Activated T-cell treated with anti-CD3 and anti-CD28 coated beads, Interleukin-2, amount 50 U/mL, for 24 hours (primary cell): Measurements from ENCODE around the gene PTPRN.
"Not testable (repeated sequence)": the region's sequence is repeated elsewhere in the genome, so short reads cannot be mapped to it uniquely, and the experiment has no call there.

ENCODE experiments used
- DNase-seq: peaks from one replicate; pipeline ENCODE4 v3.0.0-alpha.2; 2020
- H3K27ac Mint-ChIP-seq: 2 replicates; pipeline ENCODE4 v1.8.0; 2020; ENCODE audit warnings: mild to moderate bottlenecking, mixed read lengths
- H3K27me3 Mint-ChIP-seq: 2 replicates; pipeline ENCODE4 v1.8.0; 2020; ENCODE audit warnings: mixed read lengths
- H3K36me3 Mint-ChIP-seq: 2 replicates; pipeline ENCODE4 v1.8.0; 2020; ENCODE audit warnings: low read depth, mixed read lengths
- H3K4me1 Mint-ChIP-seq: 2 replicates; pipeline ENCODE4 v1.8.0; 2020; ENCODE audit warnings: low read depth, mixed read lengths
- H3K4me3 Mint-ChIP-seq: 2 replicates; pipeline ENCODE4 v1.8.0; 2020; ENCODE audit warnings: mild to moderate bottlenecking, moderate library complexity, mixed read lengths
- H3K9me3 Mint-ChIP-seq: 2 replicates; pipeline ENCODE4 v1.8.0; 2020; ENCODE audit warnings: mixed read lengths

The PTPRN gene

GRCh38 chr2:219272995-219273394, 36.2 kb downstream of the PTPRN start:
- Mint-ChIP-seq H3K27ac (no peak overlapping the region), H3K9me3 (no peaks in the 10 kb centered on the region), H3K4me1 (peaks cover 11% of the 10 kb centered on the region), H3K4me3 (no peak overlapping the region), H3K36me3 (no peaks in the 10 kb centered on the region), H3K27me3 (no peaks in the 10 kb centered on the region)
- DNase-seq = no peak

DNA sequence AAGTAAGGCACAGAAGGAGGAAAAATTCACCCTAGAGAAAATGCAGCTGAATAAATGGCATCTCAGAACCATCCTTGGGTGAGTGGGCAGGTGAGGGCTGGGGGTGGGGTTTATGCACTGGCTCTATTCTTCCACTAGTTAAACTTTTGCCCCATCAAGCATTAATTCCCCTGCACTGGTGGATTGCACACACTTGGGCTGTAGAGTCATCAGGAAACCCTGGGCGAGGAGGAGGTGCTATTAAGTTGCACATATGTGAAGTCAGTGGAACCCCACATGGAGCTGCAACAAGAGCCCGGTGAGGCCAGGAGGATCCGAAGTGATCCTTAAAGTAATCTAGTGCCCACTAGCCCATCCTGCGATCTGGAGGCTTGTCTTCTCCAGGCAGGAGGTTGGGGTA, 36.8 kb downstream of the PTPRN start:
- Mint-ChIP-seq H3K36me3 (no peaks in the 10 kb centered on the region), H3K9me3 (no peaks in the 10 kb centered on the region), H3K4me3 (no peak overlapping the region), H3K4me1 (peaks cover 4% of the 10 kb centered on the region), H3K27ac (no peak overlapping the region), H3K27me3 (no peaks in the 10 kb centered on the region)
- no peak for DNase-seq

DNA sequence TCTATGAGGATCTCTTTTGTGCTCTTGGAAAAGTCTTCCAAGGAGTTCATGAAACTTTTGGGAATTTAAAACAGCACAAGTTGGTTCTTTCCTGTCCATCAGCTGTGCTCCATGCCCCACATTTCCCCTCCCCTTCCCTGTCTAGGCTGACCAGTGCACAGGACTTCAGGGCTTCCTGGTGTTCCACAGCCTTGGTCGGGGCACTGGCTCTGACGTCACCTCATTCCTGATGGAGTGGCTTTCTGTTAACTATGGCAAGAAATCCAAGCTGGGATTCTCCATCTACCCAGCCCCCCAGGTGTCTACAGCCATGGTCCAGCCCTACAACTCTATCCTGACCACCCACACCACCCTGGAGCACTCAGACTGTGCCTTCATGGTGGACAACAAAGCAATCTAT, 38.2 kb downstream of the PTPRN start:
- H3K36me3 Mint-ChIP-seq = no peaks in the 10 kb centered on the region
- H3K4me3 Mint-ChIP-seq = no peak overlapping the region
- no peaks in the 10 kb centered on the region for H3K27me3 Mint-ChIP-seq
- no peak overlapping the region for H3K27ac Mint-ChIP-seq
- H3K9me3 Mint-ChIP-seq = no peaks in the 10 kb centered on the region
- no peak for DNase-seq
- H3K4me1 Mint-ChIP-seq = no peaks in the 10 kb centered on the region

DNA sequence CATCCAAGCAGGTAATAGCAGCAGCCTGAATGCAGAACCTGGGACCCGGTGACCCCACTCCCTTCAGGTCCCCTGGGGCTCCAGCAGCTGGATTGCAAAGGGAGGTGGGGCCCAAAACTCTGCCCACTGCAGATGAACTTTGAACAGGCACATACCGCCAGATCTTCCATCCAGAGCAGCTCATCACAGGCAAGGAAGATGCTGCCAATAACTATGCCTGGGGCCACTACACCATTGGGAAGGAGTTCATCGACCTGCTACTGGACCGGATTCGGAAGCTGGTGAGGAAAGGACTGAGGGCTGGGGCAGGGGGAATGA, 39.2 kb downstream of the PTPRN start:
- Mint-ChIP-seq H3K36me3 (no peaks in the 10 kb centered on the region), H3K27me3 (no peaks in the 10 kb centered on the region), H3K4me1 (no peaks in the 10 kb centered on the region), H3K27ac (no peak overlapping the region), H3K9me3 (no peaks in the 10 kb centered on the region), H3K4me3 (no peak overlapping the region)
- DNase-seq = no peak

GRCh38 chr2:219269362-219270054, 39.7 kb downstream of the PTPRN start:
- Mint-ChIP-seq H3K27ac (no peak overlapping the region), H3K4me3 (no peak overlapping the region), H3K27me3 (no peaks in the 10 kb centered on the region), H3K36me3 (no peaks in the 10 kb centered on the region), H3K4me1 (no peaks in the 10 kb centered on the region), H3K9me3 (no peaks in the 10 kb centered on the region)
- DNase-seq = no peak

- Mint-ChIP-seq H3K27me3 (no peaks in the 10 kb centered on the region), H3K27ac (no peak overlapping the region), H3K36me3 (no peaks in the 10 kb centered on the region), H3K9me3 (no peaks in the 10 kb centered on the region), H3K4me1 (no peaks in the 10 kb centered on the region), H3K4me3 (no peak overlapping the region)
- no peak for DNase-seq
These were observed 40.9 kb downstream of the PTPRN start for GRCh38 chr2:219268294-219268693.

- Mint-ChIP-seq H3K27me3 (no peaks in the 10 kb centered on the region), H3K27ac (no peak overlapping the region), H3K9me3 (no peaks in the 10 kb centered on the region), H3K4me3 (no peak overlapping the region), H3K36me3 (no peaks in the 10 kb centered on the region), H3K4me1 (no peaks in the 10 kb centered on the region)
- no peak for DNase-seq
These were observed 42.3 kb downstream of the PTPRN start for GRCh38 chr2:219266886-219267285.

GRCh38 chr2:219266232-219266631, 43.0 kb downstream of the PTPRN start:
- no peaks in the 10 kb centered on the region for H3K4me1 Mint-ChIP-seq
- H3K36me3 Mint-ChIP-seq = no peaks in the 10 kb centered on the region
- no peaks in the 10 kb centered on the region for H3K27me3 Mint-ChIP-seq
- DNase-seq = no peak
- no peak overlapping the region for H3K4me3 Mint-ChIP-seq
- no peak overlapping the region for H3K27ac Mint-ChIP-seq
- H3K9me3 Mint-ChIP-seq = no peaks in the 10 kb centered on the region

DNA sequence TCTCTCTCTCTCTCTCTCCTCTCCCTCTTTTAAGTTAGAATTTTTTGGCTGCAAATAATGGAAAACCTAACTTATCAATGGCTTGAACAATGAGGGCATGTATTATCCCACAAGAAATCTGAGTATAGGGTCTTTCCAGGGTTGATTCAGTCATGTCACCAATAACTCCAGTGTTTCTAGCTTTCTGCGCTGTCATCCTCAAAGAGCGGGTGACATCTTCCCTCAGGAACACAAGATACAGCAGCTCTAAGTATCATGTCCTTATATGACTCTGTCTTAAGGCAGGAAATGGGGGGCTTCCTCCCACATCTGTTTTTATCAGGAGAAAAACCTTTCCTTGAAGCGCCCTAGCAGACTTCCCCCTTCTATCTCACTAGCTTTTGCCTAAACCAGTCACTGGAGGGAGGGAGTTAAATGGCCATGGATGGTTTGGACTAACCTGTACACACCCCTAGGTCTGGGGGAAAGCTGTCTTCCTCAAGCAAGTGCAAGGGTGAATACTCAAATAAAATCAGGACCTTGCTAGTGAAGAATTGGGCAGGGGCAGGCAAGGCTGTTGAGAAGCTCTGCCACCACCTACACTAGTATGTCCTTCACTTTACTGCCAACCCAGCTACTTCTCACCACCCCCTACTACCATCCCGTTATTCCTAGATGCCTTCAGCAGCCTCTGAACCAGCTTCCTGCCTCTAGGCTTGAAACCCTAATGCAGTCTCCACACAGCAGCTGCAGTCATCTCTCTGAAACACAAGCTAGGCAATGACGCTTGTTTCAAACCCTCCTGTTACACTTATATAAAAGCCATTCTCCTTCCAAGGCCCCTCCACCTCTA, 48.0 kb downstream of the PTPRN start:
- Mint-ChIP-seq H3K36me3 (no peaks in the 10 kb centered on the region), H3K27ac (no peak overlapping the region), H3K4me1 (peaks cover 2% of the 10 kb centered on the region), H3K4me3 (no peak overlapping the region), H3K27me3 (no peaks in the 10 kb centered on the region), H3K9me3 (no peaks in the 10 kb centered on the region)
- DNase-seq = no peak

DNA sequence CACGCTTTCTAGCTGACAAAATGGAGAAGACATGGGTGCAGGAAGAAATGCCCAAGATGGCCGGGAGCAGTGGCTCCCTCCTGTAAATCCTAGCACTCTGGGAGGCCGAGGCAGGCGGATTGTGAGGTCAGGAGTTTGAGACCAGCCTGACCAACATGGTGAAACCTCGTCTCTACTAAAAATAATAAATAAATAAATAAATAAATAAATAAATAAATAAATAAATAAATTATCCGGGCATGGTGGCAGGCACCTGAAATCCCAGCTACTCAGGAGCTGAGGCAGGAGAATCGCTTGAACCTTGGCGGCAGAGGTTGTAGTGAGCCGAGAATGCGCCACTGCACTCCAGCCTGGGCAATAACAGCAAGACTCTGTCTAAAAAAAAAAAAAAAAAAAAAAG, 50.3 kb downstream of the PTPRN start:
- peaks cover 20% of the 10 kb centered on the region for H3K4me1 Mint-ChIP-seq
- not testable (repeated sequence) for H3K9me3 Mint-ChIP-seq, H3K27me3 Mint-ChIP-seq, H3K36me3 Mint-ChIP-seq, H3K4me3 Mint-ChIP-seq, H3K27ac Mint-ChIP-seq, DNase-seq

DNA sequence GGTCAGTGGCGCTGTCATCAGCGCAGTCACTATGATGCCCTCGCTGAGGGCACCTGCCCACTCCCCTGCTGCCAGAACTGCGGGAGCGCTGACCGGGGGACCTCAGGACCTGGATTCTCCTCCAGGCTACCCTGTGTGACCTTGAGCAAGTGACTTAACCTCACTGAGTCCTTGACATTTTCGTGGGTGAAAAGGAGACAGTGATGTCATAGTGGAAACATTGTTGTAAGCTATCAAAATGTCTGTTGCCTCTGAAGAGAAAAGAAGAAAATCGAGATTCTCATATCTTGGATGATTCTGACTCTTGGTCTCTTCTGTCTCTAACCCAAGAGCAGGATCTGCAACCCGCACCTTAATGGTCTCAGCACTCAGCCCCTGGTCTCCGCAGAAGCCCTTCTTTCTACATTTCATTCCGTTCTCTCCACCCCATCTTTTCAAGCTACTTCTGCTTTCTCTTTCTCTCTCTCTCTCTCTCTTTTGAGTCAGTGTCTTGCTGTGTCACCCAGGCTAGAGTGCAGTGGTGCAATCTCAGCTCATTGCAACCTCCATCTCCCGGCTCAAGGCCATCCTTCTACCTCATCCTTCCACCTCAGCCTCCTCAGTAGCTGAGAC, 54.5 kb downstream of the PTPRN start:
- peak; percentile 78 for DNase-seq
- peaks cover 52% of the 10 kb centered on the region for H3K4me1 Mint-ChIP-seq
- H3K27ac Mint-ChIP-seq = peak overlapping the region; percentile 99
- H3K4me3 Mint-ChIP-seq = peak overlapping the region; percentile 95
- H3K36me3 Mint-ChIP-seq = peaks cover 40% of the 10 kb centered on the region
- no peaks in the 10 kb centered on the region for H3K9me3 Mint-ChIP-seq
- no peaks in the 10 kb centered on the region for H3K27me3 Mint-ChIP-seq

DNA sequence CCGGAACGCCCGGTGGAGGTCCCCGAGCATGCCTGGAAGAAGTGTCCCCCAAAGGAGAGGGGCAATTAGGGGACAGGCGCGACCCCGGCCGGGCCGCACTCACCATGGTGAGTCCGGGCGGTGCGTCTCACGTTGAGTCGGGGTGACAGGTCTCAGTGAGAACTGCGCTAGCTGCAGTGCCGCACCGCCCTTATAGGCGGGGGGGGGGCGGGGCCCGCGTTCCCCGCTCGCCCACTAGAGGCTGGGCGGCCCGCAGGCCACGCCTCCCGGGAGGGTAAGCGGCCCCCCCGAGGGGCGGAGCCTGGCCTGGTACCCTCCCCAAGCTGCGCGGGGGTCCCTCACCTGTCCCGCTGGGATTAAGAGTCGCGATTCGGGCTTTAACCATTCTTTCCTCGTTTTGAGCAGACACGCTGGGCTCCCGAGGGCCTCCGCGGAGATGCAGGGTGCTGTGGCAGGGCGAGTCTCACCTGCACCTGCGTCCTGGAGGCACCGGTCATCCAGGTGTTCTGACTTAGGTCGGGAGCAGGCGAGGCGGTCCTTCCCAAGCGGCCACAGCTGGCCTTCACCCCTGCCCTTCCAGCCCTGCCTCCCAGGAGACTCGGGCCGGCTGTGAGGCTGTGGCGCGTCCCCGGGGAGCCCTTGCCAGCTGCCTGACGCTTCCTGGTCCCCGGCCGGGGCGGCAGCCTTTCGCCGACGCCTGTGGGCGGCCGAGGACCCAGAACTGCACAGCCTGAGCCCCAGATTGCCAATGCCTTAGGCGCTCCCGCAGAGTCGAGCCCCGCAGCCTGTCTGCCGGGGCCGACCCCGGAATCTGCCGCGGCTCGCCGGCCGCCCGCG, 55.2 kb downstream of the PTPRN start, which contains the start of gene TUBA4A:
TSS of gene TUBA4A (minus strand) at position 166 of the 837 bp plus-strand sequence. CDS start at position 106, 60 bp downstream.
- no peaks in the 10 kb centered on the region for H3K27me3 Mint-ChIP-seq
- H3K4me1 Mint-ChIP-seq = peaks cover 59% of the 10 kb centered on the region
- peak within 1 kb of the TSS; percentile 95 for H3K4me3 Mint-ChIP-seq
- peaks cover 47% of the 10 kb centered on the region for H3K36me3 Mint-ChIP-seq
- no peaks in the 10 kb centered on the region for H3K9me3 Mint-ChIP-seq
- peak within 1 kb of the TSS; percentile 99 for H3K27ac Mint-ChIP-seq
- DNase-seq = peak; percentile 94

DNA sequence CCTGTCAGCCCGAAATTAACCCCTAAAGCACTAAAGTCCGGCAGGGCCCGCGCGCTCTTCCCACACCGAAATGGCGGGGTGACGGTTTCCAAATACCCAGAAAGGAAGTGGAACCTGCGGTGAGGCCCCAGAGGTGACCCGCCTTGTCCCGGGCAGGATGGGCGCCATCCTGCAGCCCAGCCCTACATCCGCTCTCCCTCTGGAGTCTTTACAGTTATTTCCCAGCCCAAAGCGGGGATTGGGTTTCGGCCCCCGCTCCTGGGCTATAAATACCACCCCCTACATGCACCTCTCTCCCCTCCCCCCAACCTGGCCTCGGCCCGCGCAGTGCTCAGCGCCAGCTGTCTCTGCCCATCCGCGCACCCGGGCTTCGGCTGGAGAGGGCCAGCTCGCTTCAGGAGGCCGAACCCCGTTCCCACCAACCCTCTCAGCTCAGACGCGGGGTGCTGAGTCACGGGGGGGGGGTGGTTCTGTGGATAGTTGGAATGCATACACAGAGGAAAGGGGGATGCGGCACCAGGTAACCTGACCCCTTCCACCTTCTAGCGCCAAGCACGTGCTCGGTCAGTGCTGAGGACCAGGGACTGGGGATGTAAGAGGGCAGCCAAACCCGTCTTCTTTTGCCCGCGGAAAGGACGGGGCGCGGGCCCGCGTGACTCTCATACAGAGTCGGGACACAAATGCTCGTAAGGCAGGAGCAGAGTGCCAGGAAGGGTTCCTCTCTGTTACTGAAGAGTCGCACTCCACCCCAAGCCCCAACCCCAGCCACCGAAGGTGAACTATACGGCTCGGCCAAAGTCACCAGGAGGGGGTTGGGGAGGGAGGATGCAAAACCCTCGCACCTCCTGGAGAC, 56.1 kb downstream of the PTPRN start, which contains the start of gene TUBA4B:
TSS of gene TUBA4B (plus strand) at position 344 of the 853 bp plus-strand sequence. CDS start at position 509, 165 bp downstream.
- H3K4me3 Mint-ChIP-seq = peak within 1 kb of the TSS; percentile 95
- peaks cover 68% of the 10 kb centered on the region for H3K4me1 Mint-ChIP-seq
- no peaks in the 10 kb centered on the region for H3K27me3 Mint-ChIP-seq
- peak; percentile 71 for DNase-seq
- H3K36me3 Mint-ChIP-seq = peaks cover 55% of the 10 kb centered on the region
- no peaks in the 10 kb centered on the region for H3K9me3 Mint-ChIP-seq
- H3K27ac Mint-ChIP-seq = peak within 1 kb of the TSS; percentile 99

- Mint-ChIP-seq H3K4me1 (peaks cover 74% of the 10 kb centered on the region), H3K4me3 (peak overlapping the region; percentile 95), H3K27ac (peak overlapping the region; percentile 97), H3K9me3 (no peaks in the 10 kb centered on the region), H3K27me3 (no peaks in the 10 kb centered on the region), H3K36me3 (peaks cover 61% of the 10 kb centered on the region)
- no peak for DNase-seq
These were observed 56.7 kb downstream of the PTPRN start for GRCh38 chr2:219252570-219252899.
